Measurements from ENCODE around the gene CMKLR1.

GRCh38 chr12:108370415-108370814 is 31.3 kb upstream of the CMKLR1 start:
- TF ChIP-seq CTCF (IDR thresholded peaks at IDR 0.05): no peak
- no peak for TF ChIP-seq POLR2A (IDR thresholded peaks at IDR 0.05)

Measured in gastroesophageal sphincter (tissue), 3 donors.